Measurements from ENCODE around the gene DMRTB1. TPM values are rescaled to one million over a fixed set of nuclear protein-coding genes. Genes with fewer than 3 reads are reported as not detected.

The DMRTB1 gene
- total RNA-seq, 1 experiment from 2014 or later, result not detected

DNA sequence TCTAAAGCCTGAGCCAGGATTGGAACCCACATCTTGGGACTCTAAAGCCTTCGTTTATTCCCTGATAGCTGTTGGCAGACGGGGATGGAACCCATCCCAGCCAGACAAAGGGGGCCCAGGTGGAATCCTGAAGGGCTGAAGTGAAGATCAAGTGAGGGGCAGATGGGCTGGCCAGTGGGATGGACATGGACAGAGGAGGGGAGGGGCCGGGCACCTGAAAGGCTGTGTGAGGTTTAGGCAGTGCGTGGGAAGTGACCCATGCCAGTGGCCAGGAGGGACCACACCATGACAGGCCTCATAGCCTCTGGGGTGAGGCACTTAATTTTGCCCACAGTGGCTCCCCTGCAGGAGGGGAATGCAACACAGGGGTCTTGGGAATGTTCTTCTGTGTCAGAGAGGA is 44.6 kb upstream of the DMRTB1 start:
- H3K27ac ChIP-seq (ENCODE audit: low read length), result no peak overlapping the region
- in situ Hi-C loops (cut with HindIII; ENCODE audit: low pct_unique_long_range_greater_than_20kb, low sequenced_read_pairs), result no loop called here
- POLR2A ChIA-PET, result no interaction called here
- ATAC-seq, result no peak
- intact Hi-C loops (cut with micrococcal nuclease; ENCODE audit: unreplicated experiment), result no loop called here
- no TSS peak for BruUV-seq (replicated peaks)
- H3K9me3 ChIP-seq (ENCODE audit: control insufficient read depth, insufficient read depth, low read depth, low read length), result no peaks in the 10 kb centered on the region
- no peaks in the 10 kb centered on the region for H3K27me3 ChIP-seq (ENCODE audit: control insufficient read depth, insufficient read depth, low read length)
- H3K36me3 ChIP-seq (ENCODE audit: control insufficient read depth, insufficient read depth, low read length), result no peaks in the 10 kb centered on the region
- DNase-seq (ENCODE audit: low read depth, low spot score), result no peak
- H3K4me1 ChIP-seq (ENCODE audit: control insufficient read depth, insufficient read depth, low read length), result peaks cover 14% of the 10 kb centered on the region
- CTCF ChIA-PET, result no interaction called here
- no peak for TF ChIP-seq POLR2AphosphoS5 (IDR thresholded peaks at IDR 0.05; ENCODE audit: low read depth, low read length)
- TF ChIP-seq, protein P1, sequence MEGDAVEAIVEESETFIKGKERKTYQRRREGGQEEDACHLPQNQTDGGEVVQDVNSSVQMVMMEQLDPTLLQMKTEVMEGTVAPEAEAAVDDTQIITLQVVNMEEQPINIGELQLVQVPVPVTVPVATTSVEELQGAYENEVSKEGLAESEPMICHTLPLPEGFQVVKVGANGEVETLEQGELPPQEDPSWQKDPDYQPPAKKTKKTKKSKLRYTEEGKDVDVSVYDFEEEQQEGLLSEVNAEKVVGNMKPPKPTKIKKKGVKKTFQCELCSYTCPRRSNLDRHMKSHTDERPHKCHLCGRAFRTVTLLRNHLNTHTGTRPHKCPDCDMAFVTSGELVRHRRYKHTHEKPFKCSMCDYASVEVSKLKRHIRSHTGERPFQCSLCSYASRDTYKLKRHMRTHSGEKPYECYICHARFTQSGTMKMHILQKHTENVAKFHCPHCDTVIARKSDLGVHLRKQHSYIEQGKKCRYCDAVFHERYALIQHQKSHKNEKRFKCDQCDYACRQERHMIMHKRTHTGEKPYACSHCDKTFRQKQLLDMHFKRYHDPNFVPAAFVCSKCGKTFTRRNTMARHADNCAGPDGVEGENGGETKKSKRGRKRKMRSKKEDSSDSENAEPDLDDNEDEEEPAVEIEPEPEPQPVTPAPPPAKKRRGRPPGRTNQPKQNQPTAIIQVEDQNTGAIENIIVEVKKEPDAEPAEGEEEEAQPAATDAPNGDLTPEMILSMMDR (IDR thresholded peaks at IDR 0.05), result no peak
- no peak for TF ChIP-seq TCF7L2 (IDR thresholded peaks at IDR 0.05; ENCODE audit: low read depth, low read length)
- no peak for TF ChIP-seq SIN3A (IDR thresholded peaks at IDR 0.05; ENCODE audit: borderline replicate concordance, insufficient read depth, low read depth, low read length)
- no peak for TF ChIP-seq REST (IDR thresholded peaks at IDR 0.05; ENCODE audit: insufficient read depth in 1 of 2, low read depth in 2 of 2, low read length in 1 of 2)
- H3K4me3 ChIP-seq (ENCODE audit: low read depth in 2 of 2, low read length in 2 of 2), result no peak overlapping the region

- BruUV-seq (replicated peaks), result no TSS peak
- DNase-seq (ENCODE audit: low read depth, low spot score), result no peak
- CTCF ChIA-PET, result no interaction called here
- TF ChIP-seq POLR2AphosphoS5 (IDR thresholded peaks at IDR 0.05; ENCODE audit: low read depth, low read length) (no peak), SIN3A (IDR thresholded peaks at IDR 0.05; ENCODE audit: borderline replicate concordance, insufficient read depth, low read depth, low read length) (no peak), REST (IDR thresholded peaks at IDR 0.05; ENCODE audit: insufficient read depth in 1 of 2, low read depth in 2 of 2, low read length in 1 of 2) (no peak), TCF7L2 (IDR thresholded peaks at IDR 0.05; ENCODE audit: low read depth, low read length) (no peak)
- TF ChIP-seq, protein P1 (IDR thresholded peaks at IDR 0.05), result no peak
- H3K9me3 ChIP-seq (ENCODE audit: control insufficient read depth, insufficient read depth, low read depth, low read length), result no peaks in the 10 kb centered on the region
- POLR2A ChIA-PET, result no interaction called here
- H3K36me3 ChIP-seq (ENCODE audit: control insufficient read depth, insufficient read depth, low read length), result no peaks in the 10 kb centered on the region
- no peak overlapping the region for H3K27ac ChIP-seq (ENCODE audit: low read length)
- in situ Hi-C loops (cut with HindIII; ENCODE audit: low pct_unique_long_range_greater_than_20kb, low sequenced_read_pairs), result no loop called here
- H3K4me3 ChIP-seq (ENCODE audit: low read depth in 2 of 2, low read length in 2 of 2), result no peak overlapping the region
- no peaks in the 10 kb centered on the region for H3K27me3 ChIP-seq (ENCODE audit: control insufficient read depth, insufficient read depth, low read length)
- peaks cover 14% of the 10 kb centered on the region for H3K4me1 ChIP-seq (ENCODE audit: control insufficient read depth, insufficient read depth, low read length)
- intact Hi-C loops (cut with micrococcal nuclease; ENCODE audit: unreplicated experiment), result no loop called here
- ATAC-seq, result no peak
Observed at GRCh38 chr1:53415432-53415831, 43.8 kb upstream of the DMRTB1 start.
